Parietal lobe (tissue), 1 donor: ENCODE results near the gene GAK. TPM values are rescaled to one million over a fixed set of nuclear protein-coding genes. Genes with fewer than 3 reads are reported as not detected.

Source experiments
- total RNA-seq: library from RNA; depleted of rRNA; stranded (reverse); fragments of >200 nt; gene quantifications from one replicate; pipeline ENCODE4 v1.2.3, GENCODE V29; 2014

Gene GAK
- total RNA-seq, result 75.7 TPM

GRCh38 chr4:931960-932712 lies at the start of gene GAK, which contains the start of gene TMEM175:
TSS of gene GAK (minus strand) at chr4:932316. CDS start at chr4:932187, 129 bp downstream.
TSS of gene TMEM175 (plus strand) at chr4:932460. CDS start at chr4:947740, 15,280 bp downstream.

GRCh38 chr4:973431-974397 lies 41.6 kb upstream of the GAK start, which contains the start of gene DGKQ:
TSS of gene DGKQ (minus strand) at chr4:973569. CDS start at chr4:973482, 87 bp downstream.

GRCh38 chr4:825971-826330 lies 106.2 kb downstream of the GAK start, which contains the start of gene CPLX1:
TSS of gene CPLX1 (minus strand) at chr4:826129. CDS start at chr4:824522, 1,607 bp downstream.

Other genes with a start within 250 kb of the GAK start
- gene SLC49A3, start 243.2 kb downstream of the GAK start, total RNA-seq, result 0.31 TPM
- 100 TPM for gene PCGF3, start 226.5 kb downstream of the GAK start, total RNA-seq
- 2.5 TPM for gene CPLX1, start 106.2 kb downstream of the GAK start, total RNA-seq
- 43.8 TPM for gene TMEM175, start 144 bp upstream of the GAK start, total RNA-seq
- gene DGKQ, start 41.3 kb upstream of the GAK start, total RNA-seq, result 9.7 TPM
- 31.6 TPM for gene IDUA, start 54.7 kb upstream of the GAK start, total RNA-seq
- 6.3 TPM for gene SLC26A1, start 61.1 kb upstream of the GAK start, total RNA-seq
- 5.3 TPM for gene FGFRL1, start 79.3 kb upstream of the GAK start, total RNA-seq
- gene RNF212, start 181.2 kb upstream of the GAK start, total RNA-seq, result 4.4 TPM
- 4.7 TPM for gene SPON2, start 240.3 kb upstream of the GAK start, total RNA-seq